GM21360 (cell line): ENCODE data around the gene SRGAP3.

ENCODE experiments used
- ATAC-seq: cut with Tn5 transposase; IDR thresholded peaks from one replicate; pipeline ENCODE4 v1.9.1; 2021; ENCODE audit warnings: mild to moderate bottlenecking, moderate library complexity; ENCODE audit not compliant: unreplicated experiment

SRGAP3 gene

GRCh38 chr3:9229325-9229724, 20.1 kb downstream of the SRGAP3 start:
- ATAC-seq, result no peak

- no peak for ATAC-seq
These were observed 23.1 kb downstream of the SRGAP3 start for GRCh38 chr3:9226326-9226725.

- no peak for ATAC-seq
These were observed 24.2 kb downstream of the SRGAP3 start for GRCh38 chr3:9225268-9225667.

- peak; percentile 96 for ATAC-seq
These were observed 25.0 kb downstream of the SRGAP3 start for GRCh38 chr3:9224490-9224889.

GRCh38 chr3:9223672-9224071, 25.8 kb downstream of the SRGAP3 start:
- no peak for ATAC-seq

- no peak for ATAC-seq
These were observed 26.3 kb downstream of the SRGAP3 start for GRCh38 chr3:9222956-9223639.

- no peak for ATAC-seq
These were observed 27.4 kb downstream of the SRGAP3 start for GRCh38 chr3:9222049-9222448.

- ATAC-seq, result no peak
These were observed 31.0 kb downstream of the SRGAP3 start for GRCh38 chr3:9218514-9218846.

- no peak for ATAC-seq
These were observed 31.5 kb downstream of the SRGAP3 start for GRCh38 chr3:9217784-9218513.

GRCh38 chr3:9216736-9217135, 32.7 kb downstream of the SRGAP3 start:
- ATAC-seq, result no peak

- no peak for ATAC-seq
These were observed 34.8 kb downstream of the SRGAP3 start for GRCh38 chr3:9214599-9214998.

- ATAC-seq, result no peak
These were observed 35.3 kb downstream of the SRGAP3 start for GRCh38 chr3:9214185-9214584.

GRCh38 chr3:9213019-9213634, 36.3 kb downstream of the SRGAP3 start:
- no peak for ATAC-seq

- ATAC-seq, result no peak
These were observed 38.1 kb downstream of the SRGAP3 start for GRCh38 chr3:9211155-9211950.

- no peak for ATAC-seq
These were observed 39.7 kb downstream of the SRGAP3 start for GRCh38 chr3:9209777-9210176.

GRCh38 chr3:9208605-9209152, 40.8 kb downstream of the SRGAP3 start:
- no peak for ATAC-seq

GRCh38 chr3:9207116-9207763, 42.2 kb downstream of the SRGAP3 start:
- no peak for ATAC-seq

GRCh38 chr3:9206287-9206686, 43.2 kb downstream of the SRGAP3 start:
- no peak for ATAC-seq

GRCh38 chr3:9205345-9206143, 43.9 kb downstream of the SRGAP3 start:
- ATAC-seq, result peak; percentile 62
